Omental fat pad (tissue), 4 donors: ENCODE data around the gene LPP. TPM values are rescaled to one million over a fixed set of nuclear protein-coding genes. Genes with fewer than 3 reads are reported as not detected.
A peak's percentile ranks its signal among the peaks of the same experiment; 100 is the strongest.

Experiments
- ATAC-seq: fragments of 150-250 bp; one replicate; pipeline ENCODE4 v1.9.1; 2016; ENCODE audit warnings: mild to moderate bottlenecking, moderate library complexity; ENCODE audit not compliant: low FRiP score
- DNase-seq: peaks from one replicate; pipeline ENCODE4 v3.0.0-alpha.2; 2019; ENCODE audit warnings: low spot score
- CTCF ChIP-seq, 3 donors: fragments of 450-650 bp; IDR thresholded peaks; one replicate each; pipeline ENCODE4 v1.5.1; 2016 to 2017; ENCODE audit warnings: antibody characterized with exemption in 3 of 3, mild to moderate bottlenecking in 3 of 3, moderate library complexity in 2 of 3
- total RNA-seq, 4 donors: library from RNA; depleted of rRNA; stranded (reverse); fragments of >200 nt; gene quantifications; one replicate each; pipeline ENCODE4 v1.1.0, GENCODE V29; 2016

Gene LPP
- total RNA-seq, 4 donors from 2014 or later, result 113 to 302 (median 126) TPM

GRCh38 chr3:188670446-188670845 lies 516.5 kb downstream of the LPP start:
- TF ChIP-seq CTCF (IDR thresholded peaks at IDR 0.05), result no peak
- ATAC-seq, result no peak
- DNase-seq, result no peak

GRCh38 chr3:188671971-188672370 lies 518.0 kb downstream of the LPP start:
- no peak for ATAC-seq
- no peak for TF ChIP-seq CTCF (IDR thresholded peaks at IDR 0.05)
- DNase-seq, result no peak

- DNase-seq, result no peak
- TF ChIP-seq CTCF (IDR thresholded peaks at IDR 0.05), result no peak
Measured at GRCh38 chr3:188672840-188673239, 518.9 kb downstream of the LPP start.

GRCh38 chr3:188673646-188674186 lies 519.8 kb downstream of the LPP start:
- no peak for DNase-seq
- peak; percentile 92 for ATAC-seq
- no peak for TF ChIP-seq CTCF (IDR thresholded peaks at IDR 0.05)

More at GRCh38 chr3:188672840-188673239, 518.9 kb downstream of the LPP start:
- ATAC-seq, result no peak

GRCh38 chr3:188674595-188674994 lies 520.6 kb downstream of the LPP start:
- no peak for ATAC-seq
- TF ChIP-seq CTCF (IDR thresholded peaks at IDR 0.05), result no peak
- no peak for DNase-seq

GRCh38 chr3:188677344-188677743 lies 523.4 kb downstream of the LPP start:
- no peak for TF ChIP-seq CTCF (IDR thresholded peaks at IDR 0.05)
- DNase-seq, result no peak
- ATAC-seq, result no peak

GRCh38 chr3:188680189-188680588 lies 526.2 kb downstream of the LPP start:
- no peak for DNase-seq
- no peak for TF ChIP-seq CTCF (IDR thresholded peaks at IDR 0.05)
- no peak for ATAC-seq
